LoVo (cell line): ENCODE measurements around the gene PRKAR1B.

Experiments used
- DNase-seq: peaks from one replicate; pipeline ENCODE4 v3.0.0-alpha.2; 2016; ENCODE audit warnings: low spot score

The PRKAR1B gene

GRCh38 chr7:603152-603951, 123.7 kb downstream of the PRKAR1B start:
- DNase-seq = no peak

GRCh38 chr7:602341-603141, 124.5 kb downstream of the PRKAR1B start:
- DNase-seq = no peak

DNA sequence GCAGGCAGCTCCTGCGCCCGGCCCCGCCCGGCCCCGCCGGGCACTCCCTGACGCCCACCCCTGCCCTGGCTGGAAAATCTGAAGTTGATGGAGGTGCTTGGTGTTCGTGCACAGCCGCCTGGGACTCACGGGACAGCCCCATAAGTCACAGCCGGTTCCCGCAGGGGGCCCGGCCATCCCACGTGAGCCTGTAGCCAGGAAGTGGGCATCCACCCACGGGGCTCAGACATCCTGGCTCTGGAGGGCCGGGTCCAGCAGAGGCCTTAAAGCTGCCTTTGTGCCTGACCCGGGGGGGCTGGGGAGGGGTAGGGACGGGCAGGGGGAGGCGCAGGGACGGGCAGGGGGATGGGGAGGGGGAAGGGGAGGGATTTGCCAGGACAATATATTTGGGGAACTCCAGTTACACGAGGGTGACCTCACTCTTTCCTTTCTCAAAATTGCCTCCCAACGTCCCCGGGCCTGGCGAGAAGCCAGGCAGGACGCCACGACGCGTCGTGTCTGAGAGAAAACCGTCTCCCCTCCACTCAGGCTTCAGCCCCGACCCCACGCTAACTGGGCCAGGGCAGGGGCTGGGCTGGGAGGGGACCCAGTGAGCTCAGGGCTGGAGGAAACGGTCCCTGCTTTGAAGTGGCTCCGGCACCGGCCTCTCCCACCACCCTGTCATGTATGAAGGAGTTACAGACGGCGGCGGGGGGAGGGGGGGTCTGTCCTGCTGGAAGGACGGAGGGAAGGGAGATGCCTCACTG, 125.3 kb downstream of the PRKAR1B start:
- DNase-seq = no peak

GRCh38 chr7:601036-601594, 126.0 kb downstream of the PRKAR1B start:
- no peak for DNase-seq

- no peak for DNase-seq
These were observed 126.7 kb downstream of the PRKAR1B start for GRCh38 chr7:600149-601035.

DNA sequence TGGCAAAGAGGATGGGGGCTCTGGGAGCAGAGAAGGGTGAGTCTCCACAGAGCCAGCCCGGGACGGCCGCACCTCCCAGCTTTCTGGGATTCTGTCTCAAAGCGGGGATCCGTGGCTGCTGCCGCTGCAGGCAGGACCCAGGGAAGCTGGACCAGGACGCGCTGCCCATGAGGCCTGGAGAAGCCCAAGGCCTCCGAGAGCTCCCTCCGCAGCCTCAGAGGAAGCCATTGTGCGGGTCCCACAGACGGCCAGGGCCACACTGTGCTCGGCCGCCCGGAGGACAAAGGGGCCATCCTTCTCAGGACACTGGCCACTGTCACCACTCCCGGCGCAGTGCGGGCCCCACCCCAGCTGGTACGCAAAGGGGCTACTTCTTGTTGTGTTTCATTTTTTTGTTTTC, 128.2 kb downstream of the PRKAR1B start:
- no peak for DNase-seq

DNA sequence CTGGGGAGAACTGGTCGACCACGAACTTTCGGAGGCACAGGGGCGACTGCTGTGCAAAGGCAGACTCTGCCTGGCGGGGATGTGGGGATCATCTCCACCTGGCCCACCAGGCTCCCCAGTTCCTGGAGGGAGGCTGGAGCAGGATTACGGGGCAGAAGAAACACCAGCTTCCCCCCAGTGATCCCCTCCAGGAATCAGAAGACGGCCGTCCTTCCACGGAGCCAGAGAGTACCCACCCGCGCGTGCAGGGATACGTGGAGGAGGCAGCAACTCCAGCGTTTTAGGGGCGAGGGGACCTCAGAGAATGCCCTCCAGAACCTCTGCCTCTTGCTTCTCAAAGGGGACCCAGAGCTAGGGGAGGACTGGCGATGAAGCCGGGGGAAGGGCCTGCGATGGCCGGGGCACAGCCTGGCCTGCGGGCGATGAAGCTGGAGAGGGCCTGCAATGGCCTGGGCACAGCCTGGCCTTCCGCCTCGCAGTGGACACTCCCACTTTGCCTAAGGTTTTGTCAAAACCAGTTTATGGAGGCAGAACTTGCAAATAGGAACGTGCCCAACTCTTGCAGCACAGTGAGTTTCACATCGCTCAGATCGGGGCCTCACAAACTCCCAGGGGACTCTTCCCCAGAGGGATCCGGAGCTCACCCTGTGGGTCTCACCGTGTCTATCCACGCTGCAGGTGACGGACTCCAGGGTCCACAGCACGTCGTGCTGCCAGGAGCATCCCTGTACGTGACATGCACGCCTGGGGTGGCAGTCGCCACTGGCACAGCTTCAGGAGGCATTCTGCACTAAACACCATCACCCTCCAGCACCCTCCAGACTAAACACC, 129.5 kb downstream of the PRKAR1B start:
- no peak for DNase-seq

DNA sequence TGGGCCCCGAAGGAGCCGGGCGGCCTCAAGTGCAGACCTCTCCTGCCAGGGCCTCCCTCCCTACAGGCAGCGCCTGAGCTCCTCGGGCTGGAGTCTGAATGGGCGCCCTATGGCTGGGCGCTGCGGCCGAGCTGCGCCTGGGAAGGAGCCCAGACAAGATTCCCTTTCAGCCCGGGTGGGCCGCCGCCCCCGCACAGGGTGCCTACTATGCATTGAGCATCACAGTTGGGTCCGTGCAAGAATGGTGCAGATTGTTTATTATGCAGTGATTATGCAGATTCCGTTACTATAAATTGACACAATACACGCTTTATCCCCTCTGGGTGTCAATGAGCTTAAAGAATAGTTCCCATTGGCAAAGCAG, 130.3 kb downstream of the PRKAR1B start:
- DNase-seq = no peak

- DNase-seq = no peak
These were observed 130.8 kb downstream of the PRKAR1B start for GRCh38 chr7:596071-596818.

GRCh38 chr7:595621-596010, 131.5 kb downstream of the PRKAR1B start:
- no peak for DNase-seq

- no peak for DNase-seq
These were observed 132.0 kb downstream of the PRKAR1B start for GRCh38 chr7:594920-595620.

DNA sequence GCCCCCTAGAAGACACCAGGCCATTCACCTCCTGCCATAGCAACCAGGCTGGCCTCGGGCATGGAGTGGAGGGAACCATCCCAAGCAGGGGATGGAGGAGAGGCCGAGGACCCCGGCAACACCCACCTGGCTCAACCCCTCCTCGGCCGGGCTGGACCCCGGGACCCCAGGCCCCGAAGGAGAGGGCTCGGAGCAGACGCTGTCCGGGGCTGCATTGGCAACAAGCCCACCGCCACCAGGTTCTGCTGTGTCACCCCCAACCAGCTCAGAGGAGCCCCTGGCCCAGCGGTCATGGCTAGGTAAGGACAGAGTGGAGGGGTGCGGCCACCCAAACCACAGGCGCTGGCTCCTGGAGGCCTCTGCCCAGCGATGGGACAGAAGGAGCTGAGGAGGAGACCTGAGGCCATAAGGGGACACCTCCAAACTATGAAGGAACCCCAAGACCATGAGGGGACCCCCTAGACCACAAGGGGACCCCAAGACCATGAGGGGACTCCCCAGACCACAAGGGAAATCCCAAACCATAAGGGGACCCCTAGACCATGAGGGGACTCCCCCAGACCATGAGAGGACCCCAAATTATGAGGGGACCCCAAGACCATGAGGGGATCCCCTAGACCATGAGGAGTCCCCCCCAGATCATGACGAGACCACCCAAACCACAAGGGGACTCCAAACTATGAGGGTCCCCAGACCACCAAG, 132.7 kb downstream of the PRKAR1B start:
- DNase-seq = no peak

GRCh38 chr7:593324-594115, 133.6 kb downstream of the PRKAR1B start:
- no peak for DNase-seq

DNA sequence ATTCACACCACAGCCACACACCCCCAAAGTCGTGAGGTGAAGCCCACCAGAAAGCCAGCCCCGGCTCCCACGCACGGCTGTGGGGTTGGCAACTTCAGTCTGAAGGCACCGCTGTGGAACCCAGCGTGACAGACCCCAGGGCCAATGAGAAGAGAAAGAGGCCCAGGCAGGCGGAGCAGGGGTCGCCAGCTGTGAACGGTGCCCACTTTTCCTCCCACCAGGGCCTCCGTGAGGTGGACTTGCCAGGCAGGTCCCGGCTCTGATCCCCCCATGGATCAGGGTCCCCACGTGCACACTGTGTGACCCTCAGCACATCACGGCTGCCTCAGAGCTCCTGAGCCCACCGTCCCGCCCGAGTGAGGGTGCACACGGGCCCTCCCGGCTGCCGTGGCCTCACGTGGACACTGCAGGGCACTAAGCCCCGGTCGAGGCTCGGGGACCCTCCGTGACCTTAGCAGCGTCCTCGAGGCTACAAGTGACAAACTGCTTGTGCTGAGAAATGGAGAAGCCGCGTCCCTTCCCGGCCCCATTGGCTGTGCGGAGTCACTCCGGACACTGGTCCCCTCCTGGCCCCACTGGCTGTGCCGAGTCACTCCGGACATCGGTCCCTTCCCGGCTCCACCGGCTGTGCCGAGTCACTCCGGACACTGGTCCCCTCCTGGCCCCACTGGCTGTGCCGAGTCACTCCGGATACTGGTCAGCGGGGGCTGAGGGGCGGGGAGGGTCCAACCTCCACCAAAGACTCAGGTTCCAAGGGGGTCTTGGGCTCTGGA, 135.0 kb downstream of the PRKAR1B start:
- DNase-seq = no peak

GRCh38 chr7:590731-591551, 136.1 kb downstream of the PRKAR1B start:
- DNase-seq = no peak
